ENCODE data around the gene TLR10. TPM values are rescaled to one million over a fixed set of nuclear protein-coding genes. Genes with fewer than 3 reads are reported as not detected.
"Not testable (repeated sequence)": the region's sequence is repeated elsewhere in the genome, so short reads cannot be mapped to it uniquely, and the experiment has no call there.

The TLR10 gene
- total RNA-seq, 2 donors from 2014 or later = not detected

DNA sequence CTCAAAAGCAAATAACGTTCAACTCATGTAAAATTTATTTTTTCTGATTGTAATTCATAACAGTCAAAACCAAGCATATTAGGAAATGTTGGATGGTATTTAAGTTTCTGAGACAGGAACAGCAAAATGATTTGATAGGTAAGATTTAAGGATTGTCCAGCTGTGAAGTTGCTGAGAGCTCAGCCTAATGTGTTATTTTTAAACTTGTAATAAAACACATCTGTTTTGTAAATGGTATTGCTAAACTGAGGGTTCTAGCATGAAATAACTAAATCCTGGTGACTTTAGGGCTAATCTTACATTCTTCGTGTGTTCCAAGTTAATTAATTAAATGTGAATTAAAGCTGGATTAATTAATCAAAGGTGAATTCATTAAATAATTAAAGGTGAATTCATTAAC is 13.3 kb downstream of the TLR10 start:
- Mint-ChIP-seq H3K36me3 (peaks cover 2% of the 10 kb centered on the region), H3K4me3 (no peak overlapping the region), H3K9me3 (no peaks in the 10 kb centered on the region), H3K27me3 (peaks cover 0 to 11% of the 10 kb centered on the region in 2 donors), H3K4me1 (ENCODE audit: low read depth in 2 of 2) (no peaks in the 10 kb centered on the region), H3K27ac (no peak overlapping the region)
- DNase-seq (ENCODE audit: low spot score) (no peak), ATAC-seq (no peak)

DNA sequence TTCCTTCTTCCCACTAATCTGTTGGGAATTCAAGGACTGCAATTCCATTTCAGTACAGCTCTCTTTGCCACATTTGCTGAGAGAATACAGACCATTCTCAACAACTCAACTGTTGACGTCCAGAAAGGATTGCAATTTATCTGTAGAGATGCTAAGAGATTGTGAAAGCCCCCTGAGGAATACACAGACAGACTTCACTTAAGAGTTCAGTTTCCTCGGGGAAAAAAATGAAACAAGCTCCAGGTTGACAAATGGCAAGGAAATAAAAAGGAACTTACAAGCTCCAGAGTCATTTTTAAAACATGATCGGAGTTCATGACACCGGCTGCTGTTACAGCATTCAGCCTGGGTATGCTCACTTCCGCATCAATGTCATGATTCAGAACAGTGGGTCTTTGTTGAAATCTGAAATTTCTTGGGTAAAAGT is 13.8 kb downstream of the TLR10 start:
- Mint-ChIP-seq H3K27ac (no peak overlapping the region), H3K4me1 (ENCODE audit: low read depth in 2 of 2) (no peaks in the 10 kb centered on the region), H3K4me3 (no peak overlapping the region), H3K36me3 (no peaks in the 10 kb centered on the region), H3K27me3 (peaks cover 0 to 8% of the 10 kb centered on the region in 2 donors), H3K9me3 (no peaks in the 10 kb centered on the region)
- DNase-seq (ENCODE audit: low spot score) = no peak
- ATAC-seq = no peak

DNA sequence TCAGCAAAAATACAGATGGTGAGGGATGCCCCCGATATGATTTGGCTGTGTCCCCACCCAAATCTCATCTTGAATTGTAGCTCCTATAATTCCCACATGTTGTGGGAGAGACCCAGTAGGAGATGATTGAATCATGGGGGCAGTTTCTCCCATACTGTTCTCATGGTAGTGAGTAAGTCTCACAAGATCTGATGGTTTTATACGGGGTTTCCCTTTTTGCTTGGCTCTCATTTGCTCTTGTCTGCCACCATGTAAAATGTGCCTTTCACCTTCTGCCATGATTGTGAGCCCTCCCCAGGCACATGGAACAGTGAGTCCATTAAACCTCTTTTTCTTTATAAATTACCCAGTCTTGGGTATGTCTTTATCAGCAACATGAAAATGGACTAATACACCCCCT is 15.8 kb downstream of the TLR10 start:
- H3K27me3 Mint-ChIP-seq; H3K4me1 Mint-ChIP-seq (ENCODE audit: low read depth in 2 of 2); H3K36me3 Mint-ChIP-seq; H3K27ac Mint-ChIP-seq; H3K4me3 Mint-ChIP-seq; ATAC-seq; DNase-seq (ENCODE audit: low spot score); H3K9me3 Mint-ChIP-seq: not testable (repeated sequence)

DNA sequence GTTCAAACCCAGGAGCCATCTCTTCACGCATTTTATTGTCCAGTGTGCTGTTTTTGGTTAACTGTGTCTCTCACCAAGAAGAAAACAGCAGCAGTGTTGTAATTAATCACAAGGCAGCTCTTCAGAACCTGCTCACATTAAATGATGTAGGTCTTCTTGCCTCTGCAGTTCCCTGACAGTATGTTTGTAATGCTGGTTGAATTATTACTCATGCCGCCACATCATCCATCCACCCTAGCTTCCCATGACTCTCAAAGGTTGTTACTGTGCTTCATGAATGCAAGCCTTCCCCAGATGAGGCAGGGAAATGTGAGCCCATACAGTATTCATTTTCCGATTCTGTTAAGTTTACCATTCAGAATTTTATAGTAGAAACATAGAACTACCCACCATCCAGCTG is 17.4 kb downstream of the TLR10 start:
- no peaks in the 10 kb centered on the region for H3K36me3 Mint-ChIP-seq
- H3K9me3 Mint-ChIP-seq = no peaks in the 10 kb centered on the region
- ATAC-seq (no peak), DNase-seq (ENCODE audit: low spot score) (no peak)
- H3K27ac Mint-ChIP-seq = no peak overlapping the region
- no peak overlapping the region for H3K4me3 Mint-ChIP-seq
- H3K27me3 Mint-ChIP-seq = no peaks in the 10 kb centered on the region
- H3K4me1 Mint-ChIP-seq (ENCODE audit: low read depth in 2 of 2) = peaks cover 5 to 21% of the 10 kb centered on the region in 2 donors

DNA sequence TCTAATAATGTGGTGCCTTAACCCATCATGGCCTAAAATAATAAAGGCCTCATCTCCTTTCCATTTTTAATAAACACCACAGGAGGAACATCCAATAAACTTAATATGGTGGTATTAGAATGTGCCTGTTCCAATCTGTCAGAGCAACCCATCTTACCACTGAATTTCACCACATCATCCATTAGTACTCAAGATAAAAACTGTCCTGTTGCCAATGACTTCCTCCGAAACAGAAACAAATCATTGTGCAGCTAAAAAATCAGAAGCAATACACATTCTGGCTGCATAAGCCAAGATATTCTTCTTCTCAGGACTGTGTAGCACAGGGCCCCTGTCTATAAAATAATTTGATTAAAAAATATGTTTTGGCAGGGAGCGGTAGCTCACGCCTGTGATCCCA is 18.5 kb downstream of the TLR10 start:
- DNase-seq (ENCODE audit: low spot score) = no peak
- no peak for ATAC-seq
- no peak overlapping the region for H3K4me3 Mint-ChIP-seq
- no peak overlapping the region for H3K27ac Mint-ChIP-seq
- no peaks in the 10 kb centered on the region for H3K36me3 Mint-ChIP-seq
- no peaks in the 10 kb centered on the region for H3K9me3 Mint-ChIP-seq
- no peaks in the 10 kb centered on the region for H3K27me3 Mint-ChIP-seq
- H3K4me1 Mint-ChIP-seq (ENCODE audit: low read depth in 2 of 2) = peaks cover 7 to 21% of the 10 kb centered on the region in 2 donors

DNA sequence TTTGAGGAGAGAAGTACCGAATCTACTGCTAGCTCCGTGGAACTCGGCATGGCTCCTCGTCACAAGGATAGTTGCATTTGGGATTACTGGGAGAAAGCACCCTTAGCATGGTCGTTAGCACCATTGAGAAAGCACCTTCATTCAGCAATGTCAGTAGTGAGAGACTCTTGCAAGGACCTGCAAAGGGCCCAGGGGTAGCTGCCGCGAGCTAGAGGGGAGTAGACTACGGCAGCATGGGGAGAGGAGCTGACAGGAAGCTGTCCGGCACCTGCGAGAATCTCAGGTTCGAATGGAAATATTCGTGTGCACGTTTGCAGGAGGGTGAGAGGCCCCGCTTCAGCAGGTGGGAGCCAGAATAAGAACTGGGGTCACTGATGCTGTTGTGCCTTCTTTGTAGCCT is 20.2 kb downstream of the TLR10 start:
- DNase-seq (ENCODE audit: low spot score) = no peak
- H3K9me3 Mint-ChIP-seq = no peaks in the 10 kb centered on the region
- no peaks in the 10 kb centered on the region for H3K36me3 Mint-ChIP-seq
- no peaks in the 10 kb centered on the region for H3K27me3 Mint-ChIP-seq
- no peak for ATAC-seq
- peaks cover 7 to 21% of the 10 kb centered on the region in 2 donors for H3K4me1 Mint-ChIP-seq (ENCODE audit: low read depth in 2 of 2)
- peak overlapping the region; percentile 32 to 63 for H3K27ac Mint-ChIP-seq
- no peak overlapping the region for H3K4me3 Mint-ChIP-seq

DNA sequence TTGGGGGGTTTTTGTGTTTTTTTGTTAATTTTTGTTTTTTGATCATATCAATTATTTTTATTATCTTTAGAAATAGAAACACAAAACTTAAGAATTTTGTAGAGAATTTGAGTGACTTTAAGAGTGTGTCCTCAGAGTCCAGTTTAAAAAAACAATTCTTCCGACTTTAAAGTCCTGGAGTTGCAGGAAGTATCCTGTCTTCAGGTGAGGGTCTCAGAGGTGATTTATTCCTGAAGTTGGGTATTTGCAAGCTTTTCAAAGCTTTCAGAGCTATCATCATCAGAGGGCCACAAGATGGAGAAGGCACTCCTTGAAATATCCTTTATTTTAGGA is 23.0 kb downstream of the TLR10 start:
- no peak overlapping the region for H3K4me3 Mint-ChIP-seq
- H3K4me1 Mint-ChIP-seq (ENCODE audit: low read depth in 2 of 2) = peaks cover 7 to 21% of the 10 kb centered on the region in 2 donors
- ATAC-seq (no peak), DNase-seq (ENCODE audit: low spot score) (no peak)
- no peaks in the 10 kb centered on the region for H3K27me3 Mint-ChIP-seq
- no peaks in the 10 kb centered on the region for H3K36me3 Mint-ChIP-seq
- H3K9me3 Mint-ChIP-seq = no peaks in the 10 kb centered on the region
- H3K27ac Mint-ChIP-seq = no peak overlapping the region

DNA sequence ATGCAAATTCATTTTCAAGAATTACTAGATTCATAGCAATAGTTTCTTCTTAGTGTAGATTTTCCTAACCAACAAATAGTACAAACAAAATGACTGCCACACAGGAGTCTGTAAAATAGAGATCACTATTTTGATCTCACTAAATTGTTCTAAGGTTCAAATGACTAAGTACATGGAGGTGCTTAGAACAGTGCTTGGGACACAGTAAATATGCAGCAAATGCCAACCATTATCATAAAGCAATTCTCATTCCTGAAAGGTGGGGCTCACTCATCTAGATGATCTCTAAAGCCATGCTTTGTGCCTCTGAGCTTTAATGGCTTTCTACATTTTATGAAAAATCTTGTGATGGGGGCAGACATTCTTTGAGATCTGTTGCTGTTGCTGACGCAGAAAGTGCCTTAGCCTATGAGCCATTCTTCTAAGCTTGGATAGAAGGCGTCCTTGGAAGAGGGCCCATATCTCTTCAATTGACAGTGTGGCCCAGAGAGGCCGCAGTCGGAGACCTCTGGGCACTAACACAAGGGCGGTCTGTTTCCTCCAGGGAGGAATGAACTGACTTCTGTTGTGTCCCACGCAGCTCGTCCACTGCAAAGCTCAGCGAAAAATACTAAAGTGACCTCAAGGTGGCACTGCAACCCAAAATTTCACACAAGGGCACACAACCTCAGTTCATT is 23.5 kb downstream of the TLR10 start:
- H3K9me3 Mint-ChIP-seq = no peaks in the 10 kb centered on the region
- H3K27ac Mint-ChIP-seq = no peak overlapping the region
- H3K36me3 Mint-ChIP-seq = no peaks in the 10 kb centered on the region
- DNase-seq (ENCODE audit: low spot score) = no peak
- H3K4me3 Mint-ChIP-seq = no peak overlapping the region
- peaks cover 7 to 21% of the 10 kb centered on the region in 2 donors for H3K4me1 Mint-ChIP-seq (ENCODE audit: low read depth in 2 of 2)
- ATAC-seq = peak in 1 of 2 donors; percentile 62
- H3K27me3 Mint-ChIP-seq = no peaks in the 10 kb centered on the region

DNA sequence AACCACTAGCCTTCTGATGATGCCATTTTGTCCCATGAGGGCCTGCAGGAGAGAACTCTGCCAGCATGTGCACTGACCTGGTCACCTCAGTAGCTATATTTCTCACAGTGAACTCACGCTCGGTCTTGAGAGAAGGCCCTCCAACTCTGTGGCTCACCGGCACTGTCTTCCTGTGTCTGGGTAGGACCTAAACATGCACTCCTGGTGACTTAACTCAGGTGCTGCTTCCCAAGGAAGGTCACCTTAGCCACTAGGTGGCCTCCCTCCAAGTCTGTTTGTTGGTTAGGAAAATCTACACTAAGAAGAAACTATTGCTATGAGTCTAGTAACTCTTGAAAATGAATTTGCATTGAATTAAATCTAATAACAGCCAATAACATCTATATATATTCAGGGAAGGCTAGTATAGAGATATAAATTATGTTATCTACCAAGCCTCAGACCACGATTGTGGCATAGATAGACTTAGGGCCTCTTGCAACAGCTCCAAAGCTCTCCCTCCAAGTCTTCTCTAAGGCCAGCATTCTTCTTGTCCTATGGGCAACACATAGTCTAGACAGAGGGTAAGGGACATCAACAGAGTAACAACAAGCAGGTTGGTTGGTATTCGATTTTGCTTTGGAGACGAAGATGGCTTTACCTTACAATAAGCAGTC is 24.7 kb downstream of the TLR10 start:
- H3K9me3 Mint-ChIP-seq = no peaks in the 10 kb centered on the region
- no peak for ATAC-seq
- H3K4me3 Mint-ChIP-seq = no peak overlapping the region
- DNase-seq (ENCODE audit: low spot score) = no peak
- H3K36me3 Mint-ChIP-seq = no peaks in the 10 kb centered on the region
- no peak overlapping the region for H3K27ac Mint-ChIP-seq
- peaks cover 7 to 21% of the 10 kb centered on the region in 2 donors for H3K4me1 Mint-ChIP-seq (ENCODE audit: low read depth in 2 of 2)
- no peaks in the 10 kb centered on the region for H3K27me3 Mint-ChIP-seq

DNA sequence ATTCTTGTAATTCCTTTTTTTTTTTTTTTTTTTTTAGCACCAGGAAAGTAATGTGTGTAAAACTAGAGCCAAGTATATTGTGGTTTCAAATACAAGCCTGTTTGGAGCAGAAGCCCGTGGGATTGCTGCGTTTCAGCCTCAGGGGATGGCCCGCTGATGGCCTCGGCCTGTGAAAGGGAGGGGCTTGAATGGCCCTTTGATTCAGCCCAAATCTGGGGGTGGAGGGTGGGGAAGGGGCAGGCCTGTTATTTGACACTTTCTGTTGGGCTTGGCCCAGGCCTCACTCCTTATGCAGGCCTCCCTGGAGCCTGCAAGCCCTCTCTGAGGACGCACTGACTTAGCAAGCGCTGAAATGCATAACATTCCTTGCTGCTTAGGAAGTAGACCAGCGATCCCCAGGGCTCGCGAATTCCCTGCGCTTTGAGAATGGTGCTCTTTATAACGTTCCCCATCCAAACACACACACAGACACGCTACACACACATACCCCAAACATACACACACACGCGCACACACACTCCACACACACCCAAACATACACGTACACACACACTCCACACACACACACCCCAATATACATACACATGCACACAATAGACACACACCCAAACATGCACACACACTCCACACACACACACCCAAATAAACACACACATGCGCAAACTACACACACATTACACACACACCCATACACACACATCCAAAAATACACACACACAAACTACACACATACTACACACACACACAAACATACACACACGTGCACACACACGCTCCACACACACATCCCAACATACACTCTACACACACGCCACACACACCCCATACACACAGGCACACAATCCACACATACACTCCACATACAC is 29.6 kb downstream of the TLR10 start:
- Mint-ChIP-seq H3K27me3 (no peaks in the 10 kb centered on the region), H3K27ac (no peak overlapping the region), H3K9me3 (peaks cover 5% of the 10 kb centered on the region), H3K36me3 (peaks cover 7% of the 10 kb centered on the region), H3K4me3 (no peak overlapping the region), H3K4me1 (ENCODE audit: low read depth in 2 of 2) (peaks cover 11% of the 10 kb centered on the region in 2 donors)
- DNase-seq (ENCODE audit: low spot score) (no peak), ATAC-seq (no peak)

DNA sequence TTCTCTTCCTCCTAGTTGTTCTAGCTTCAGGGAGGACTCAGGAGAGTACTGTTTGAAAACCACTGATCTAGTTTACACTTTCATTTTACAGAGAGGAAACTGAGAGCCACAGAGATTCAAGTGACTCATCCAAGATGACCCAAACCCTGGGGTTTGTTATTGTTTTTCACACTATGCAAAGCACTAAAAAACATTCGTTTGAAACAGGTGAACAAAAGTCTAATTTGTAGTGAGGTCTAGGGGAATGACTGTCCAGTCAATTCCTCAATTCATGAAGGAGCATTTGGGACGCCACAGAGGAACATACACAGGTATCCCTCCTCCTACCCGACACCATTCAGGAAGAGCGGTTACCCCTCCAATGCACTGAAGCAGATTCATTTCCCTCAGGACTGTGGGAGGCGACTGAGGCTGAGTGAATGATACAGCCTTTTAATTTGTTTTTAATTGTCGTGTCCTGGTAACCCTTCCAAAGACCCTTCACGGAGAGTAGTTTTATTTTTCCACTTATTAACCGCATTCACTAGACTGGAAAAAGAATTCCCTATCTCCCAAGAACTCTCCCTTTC is 30.3 kb downstream of the TLR10 start:
- Mint-ChIP-seq H3K4me1 (ENCODE audit: low read depth in 2 of 2) (peaks cover 11% of the 10 kb centered on the region in 2 donors), H3K27me3 (no peaks in the 10 kb centered on the region), H3K36me3 (peaks cover 8% of the 10 kb centered on the region), H3K27ac (no peak overlapping the region), H3K4me3 (no peak overlapping the region), H3K9me3 (peaks cover 7% of the 10 kb centered on the region)
- DNase-seq (ENCODE audit: low spot score) = no peak
- ATAC-seq = peak; percentile 73 to 88

DNA sequence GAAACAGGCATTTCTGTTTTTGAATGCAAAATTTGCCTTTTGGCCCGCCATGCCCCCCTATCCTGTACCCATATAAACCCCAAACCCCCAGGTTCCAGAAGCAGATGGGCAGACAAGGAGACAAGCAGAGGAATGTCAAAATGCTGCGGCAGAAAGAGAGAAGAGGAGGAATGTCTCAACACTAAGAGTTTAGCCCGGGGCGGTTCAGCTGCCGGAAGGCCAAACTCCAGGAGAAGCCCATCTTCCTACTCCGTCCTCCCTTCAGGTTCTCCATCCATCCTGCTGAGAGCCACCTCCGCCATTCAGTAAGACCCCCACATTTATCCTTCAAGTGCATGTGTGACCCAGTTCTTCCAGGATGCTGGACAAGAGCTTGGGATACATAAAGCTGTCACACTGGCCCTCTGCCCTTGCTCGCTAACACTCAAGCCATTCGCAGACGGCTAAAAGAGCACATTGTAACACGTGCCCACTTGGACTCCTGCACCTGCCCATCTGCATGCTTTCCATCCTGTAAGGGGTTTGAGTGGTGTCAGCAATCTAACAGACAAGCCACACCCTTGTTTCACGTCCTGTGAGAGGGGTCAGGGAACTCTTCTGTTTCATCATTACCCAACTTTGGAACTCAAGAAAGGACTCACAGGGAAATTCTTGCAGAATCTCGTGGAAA is 31.3 kb downstream of the TLR10 start:
- DNase-seq (ENCODE audit: low spot score) (no peak), ATAC-seq (no peak)
- H3K27me3 Mint-ChIP-seq = no peaks in the 10 kb centered on the region
- no peak overlapping the region for H3K27ac Mint-ChIP-seq
- no peak overlapping the region for H3K4me3 Mint-ChIP-seq
- peaks cover 12% of the 10 kb centered on the region for H3K9me3 Mint-ChIP-seq
- peaks cover 16% of the 10 kb centered on the region for H3K36me3 Mint-ChIP-seq
- H3K4me1 Mint-ChIP-seq (ENCODE audit: low read depth in 2 of 2) = peaks cover 11% of the 10 kb centered on the region in 2 donors

DNA sequence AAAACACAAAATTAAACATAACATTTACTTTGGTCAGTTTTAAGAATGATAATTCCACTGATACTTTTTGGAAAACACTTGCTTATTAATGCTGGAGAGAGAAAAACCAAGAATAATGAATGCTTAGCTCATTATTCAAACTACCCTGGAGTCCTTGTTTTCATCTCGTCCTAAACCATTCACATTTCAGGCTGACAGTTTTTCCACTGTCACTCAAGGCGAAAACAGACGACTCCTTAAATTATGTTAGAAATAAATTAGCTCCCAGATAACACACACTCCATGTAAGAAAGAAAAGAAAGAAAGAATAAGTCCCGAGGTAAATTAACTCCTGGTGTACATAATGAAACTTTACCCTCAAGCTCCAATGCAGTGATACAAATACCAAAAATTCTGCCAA is 33.5 kb downstream of the TLR10 start:
- DNase-seq (ENCODE audit: low spot score) (no peak), ATAC-seq (no peak)
- H3K27ac Mint-ChIP-seq = no peak overlapping the region
- peaks cover 12% of the 10 kb centered on the region for H3K9me3 Mint-ChIP-seq
- no peaks in the 10 kb centered on the region for H3K27me3 Mint-ChIP-seq
- peaks cover 11% of the 10 kb centered on the region in 2 donors for H3K4me1 Mint-ChIP-seq (ENCODE audit: low read depth in 2 of 2)
- peaks cover 17% of the 10 kb centered on the region for H3K36me3 Mint-ChIP-seq
- no peak overlapping the region for H3K4me3 Mint-ChIP-seq

Data from natural killer cell treated with Interleukin-12 subunit alpha and Interleukin-12 subunit beta and Interleukin-15 and Interleukin-18, amount 100 ng/mL, for 72 hours (primary cell).